DMS 273 (cell line): ENCODE measurements around the gene CORO7.

Source experiments
- DNase-seq: peaks from one replicate; lab custom pipeline; 2025; ENCODE audit not compliant: unreplicated experiment; lab: John Stamatoyannopoulos, UW

CORO7 gene

GRCh38 chr16:4313563-4314531, 102.5 kb downstream of the CORO7 start:
- peak; percentile 54 for DNase-seq

GRCh38 chr16:4309833-4310266, 106.5 kb downstream of the CORO7 start:
- DNase-seq: peak; percentile 83

GRCh38 chr16:4309102-4309832, 107.1 kb downstream of the CORO7 start:
- no peak for DNase-seq

GRCh38 chr16:4307215-4308037, 109.0 kb downstream of the CORO7 start:
- DNase-seq: peak; percentile 83

- no peak for DNase-seq
These were observed 109.8 kb downstream of the CORO7 start for GRCh38 chr16:4306470-4307214.
